ENCODE results near the gene NAIF1. TPM values are rescaled to one million over a fixed set of nuclear protein-coding genes. Genes with fewer than 3 reads are reported as not detected.

Gene NAIF1
- total RNA-seq, 4 donors from 2014 or later, result 3.6 to 7.4 (median 6.9) TPM

DNA sequence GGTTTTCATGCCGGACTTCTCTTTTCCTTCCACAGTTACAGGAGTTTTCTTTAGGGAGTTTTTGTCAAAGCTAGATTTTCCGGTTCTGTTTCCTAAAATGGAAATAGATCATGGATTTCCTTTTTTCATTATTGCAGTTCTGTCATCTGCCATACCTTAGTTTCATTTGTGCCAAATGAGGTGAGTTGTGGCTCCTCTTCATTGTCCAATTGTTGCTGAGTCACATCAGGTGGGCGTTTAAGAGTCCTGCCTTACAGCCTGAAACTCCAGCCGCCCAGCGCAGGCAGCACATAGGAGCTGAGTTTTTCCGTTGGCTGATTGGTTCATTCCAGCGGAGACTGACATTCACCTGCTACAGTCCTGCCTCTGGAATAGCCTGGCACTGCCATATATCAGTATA lies 15.0 kb upstream of the NAIF1 start:
- Histone ChIP-seq H3K4me3 (no peak overlapping the region), H3K4me1 (peaks cover 27 to 41% of the 10 kb centered on the region in 2 donors), H3K36me3 (no peaks in the 10 kb centered on the region), H3K27ac (peak overlapping the region; percentile 64 to 83 (median 66)), H3K27me3 (no peaks in the 10 kb centered on the region), H3K9me3 (no peaks in the 10 kb centered on the region)
- in situ Hi-C loops (cut with MboI; ENCODE audit: low sequenced_read_pairs in 4 of 4), result no loop called here
- DNase-seq, result no peak
- TF ChIP-seq, protein P1, sequence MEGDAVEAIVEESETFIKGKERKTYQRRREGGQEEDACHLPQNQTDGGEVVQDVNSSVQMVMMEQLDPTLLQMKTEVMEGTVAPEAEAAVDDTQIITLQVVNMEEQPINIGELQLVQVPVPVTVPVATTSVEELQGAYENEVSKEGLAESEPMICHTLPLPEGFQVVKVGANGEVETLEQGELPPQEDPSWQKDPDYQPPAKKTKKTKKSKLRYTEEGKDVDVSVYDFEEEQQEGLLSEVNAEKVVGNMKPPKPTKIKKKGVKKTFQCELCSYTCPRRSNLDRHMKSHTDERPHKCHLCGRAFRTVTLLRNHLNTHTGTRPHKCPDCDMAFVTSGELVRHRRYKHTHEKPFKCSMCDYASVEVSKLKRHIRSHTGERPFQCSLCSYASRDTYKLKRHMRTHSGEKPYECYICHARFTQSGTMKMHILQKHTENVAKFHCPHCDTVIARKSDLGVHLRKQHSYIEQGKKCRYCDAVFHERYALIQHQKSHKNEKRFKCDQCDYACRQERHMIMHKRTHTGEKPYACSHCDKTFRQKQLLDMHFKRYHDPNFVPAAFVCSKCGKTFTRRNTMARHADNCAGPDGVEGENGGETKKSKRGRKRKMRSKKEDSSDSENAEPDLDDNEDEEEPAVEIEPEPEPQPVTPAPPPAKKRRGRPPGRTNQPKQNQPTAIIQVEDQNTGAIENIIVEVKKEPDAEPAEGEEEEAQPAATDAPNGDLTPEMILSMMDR (IDR thresholded peaks at IDR 0.05 in 4 of 5, conservative IDR thresholded peaks at IDR 0.05 in 1 of 5), result no peak
- TF ChIP-seq POLR2A (IDR thresholded peaks at IDR 0.05), result no peak
- ATAC-seq, result no peak
- intact Hi-C loops (cut with DNase I; ENCODE audit: low total_unique reads), result loop anchor here (5.0 kb wide), 1 partner anchor 35 kb away; no protein-coding TSS in a partner anchor

DNA sequence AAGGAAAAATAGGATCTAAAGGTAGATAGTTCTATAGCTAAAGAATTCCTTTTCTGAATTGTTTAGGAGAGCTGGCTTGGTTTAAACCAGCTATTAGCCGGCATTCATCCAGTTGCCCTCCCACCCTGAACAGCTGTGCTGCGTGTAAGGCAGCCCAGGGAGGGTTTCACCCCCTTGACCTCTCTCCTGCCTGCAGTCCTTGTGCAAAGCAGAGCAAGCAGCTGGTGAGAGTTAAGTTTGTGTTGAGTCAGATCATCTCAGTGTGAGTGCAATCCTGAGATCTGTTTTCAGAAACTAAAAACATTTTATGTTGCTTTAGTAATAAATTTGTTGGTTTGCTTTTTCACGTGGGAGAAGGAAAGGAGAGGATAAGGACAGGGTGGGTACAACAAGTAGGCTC lies 13.9 kb upstream of the NAIF1 start:
- H3K9me3 ChIP-seq, result no peaks in the 10 kb centered on the region
- H3K36me3 ChIP-seq, result no peaks in the 10 kb centered on the region
- H3K4me1 ChIP-seq, result peaks cover 27 to 41% of the 10 kb centered on the region in 2 donors
- DNase-seq, result peak in 1 of 2 donors; percentile 68
- in situ Hi-C loops (cut with MboI; ENCODE audit: low sequenced_read_pairs in 4 of 4) (no loop called here), intact Hi-C loops (cut with DNase I; ENCODE audit: low total_unique reads) (loop anchor here (5.0 kb wide), 1 partner anchor 36 kb away; no protein-coding TSS in a partner anchor)
- no peak for TF ChIP-seq POLR2A (IDR thresholded peaks at IDR 0.05)
- TF ChIP-seq, protein P1 (IDR thresholded peaks at IDR 0.05 in 4 of 5, conservative IDR thresholded peaks at IDR 0.05 in 1 of 5), result no peak
- peak overlapping the region; percentile 64 to 83 (median 66) for H3K27ac ChIP-seq
- no peaks in the 10 kb centered on the region for H3K27me3 ChIP-seq
- no peak overlapping the region for H3K4me3 ChIP-seq
- ATAC-seq, result peak in 1 of 2 donors; percentile 57

DNA sequence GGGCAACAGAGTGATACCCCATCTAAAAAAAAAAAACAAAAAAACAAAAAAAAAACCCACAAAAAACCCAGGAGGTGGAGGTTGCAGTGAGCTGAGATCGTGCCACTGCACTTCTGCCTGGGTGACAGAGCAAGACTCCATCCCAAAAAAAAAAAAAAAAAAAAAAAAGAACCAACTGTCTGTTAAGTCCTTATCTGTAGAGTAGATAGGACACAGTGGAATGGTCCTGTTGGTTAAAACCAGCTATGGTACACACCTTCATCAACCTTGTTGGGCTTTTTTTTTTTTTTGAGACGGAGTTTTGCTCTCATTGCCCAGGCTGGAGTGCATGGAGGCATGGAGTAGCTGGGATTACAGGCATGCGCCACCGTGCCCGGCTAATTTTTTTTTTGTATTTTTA lies 13.1 kb upstream of the NAIF1 start:
- Histone ChIP-seq H3K27me3 (no peaks in the 10 kb centered on the region), H3K36me3 (no peaks in the 10 kb centered on the region), H3K4me1 (peaks cover 27 to 41% of the 10 kb centered on the region in 2 donors), H3K4me3 (no peak overlapping the region), H3K27ac (peak overlapping the region in 3 of 4 donors; percentile 64 to 83 (median 67)), H3K9me3 (no peaks in the 10 kb centered on the region)
- ATAC-seq (no peak), DNase-seq (no peak)
- in situ Hi-C loops (cut with MboI; ENCODE audit: low sequenced_read_pairs in 4 of 4), result no loop called here
- intact Hi-C loops (cut with DNase I; ENCODE audit: low total_unique reads), result loop anchor here (5.0 kb wide), 1 partner anchor 37 kb away; no protein-coding TSS in a partner anchor
- TF ChIP-seq POLR2A (IDR thresholded peaks at IDR 0.05), result no peak
- TF ChIP-seq, protein P1 (IDR thresholded peaks at IDR 0.05 in 4 of 5, conservative IDR thresholded peaks at IDR 0.05 in 1 of 5), result no peak

DNA sequence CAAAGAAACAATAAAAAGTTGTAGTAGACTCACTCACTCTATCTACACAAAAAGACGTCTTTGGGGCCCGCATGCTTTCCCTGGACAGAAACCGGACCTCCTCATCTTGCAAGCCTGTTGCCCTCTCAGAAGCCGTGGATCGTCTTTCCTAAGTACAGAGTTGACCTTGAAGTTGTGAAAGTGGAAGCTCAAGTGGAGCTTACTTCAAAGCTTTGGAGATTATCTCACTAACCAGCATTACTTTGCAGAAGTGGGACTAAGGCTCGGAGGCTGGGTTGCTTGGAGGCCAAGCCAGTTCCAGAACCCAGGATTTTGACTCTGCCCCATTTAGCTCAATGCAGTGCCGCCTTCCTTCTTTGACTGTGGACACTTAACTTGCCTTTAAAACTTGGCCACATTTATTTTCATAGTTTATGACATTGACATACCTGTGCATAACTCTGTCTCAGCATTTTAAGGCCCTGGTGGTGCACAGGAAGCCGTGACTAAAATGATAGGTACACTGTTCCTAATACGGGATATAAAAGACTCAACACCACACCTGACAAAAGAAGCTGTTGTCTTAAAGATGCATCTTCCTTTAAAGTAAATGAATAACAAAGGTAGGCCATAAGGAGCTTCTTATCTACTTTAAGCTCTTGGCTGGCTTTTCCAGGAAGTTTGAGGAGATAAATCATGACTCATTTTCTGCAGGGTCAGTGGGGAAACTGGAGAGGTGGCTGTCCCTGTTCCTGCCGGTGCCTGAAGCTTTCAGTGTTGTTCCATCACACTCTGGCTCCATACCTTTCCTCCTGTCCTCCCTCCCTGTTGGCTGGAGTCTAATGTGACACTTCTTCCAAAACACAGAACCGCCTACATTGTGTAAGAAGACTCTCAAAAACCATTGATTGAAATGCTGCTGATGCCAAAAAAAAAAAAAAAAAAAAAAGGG lies 11.6 kb upstream of the NAIF1 start:
- H3K4me3 ChIP-seq, result peak overlapping the region in 1 of 4 donors; percentile 6

More for the DNA sequence above, 11.6 kb upstream of the NAIF1 start:
- TF ChIP-seq, protein P1 (IDR thresholded peaks at IDR 0.05 in 4 of 5, conservative IDR thresholded peaks at IDR 0.05 in 1 of 5), result no peak
- TF ChIP-seq POLR2A (IDR thresholded peaks at IDR 0.05), result peak in 1 of 2 donors; percentile 24
- in situ Hi-C loops (cut with MboI; ENCODE audit: low sequenced_read_pairs in 4 of 4) (no loop called here), intact Hi-C loops (cut with DNase I; ENCODE audit: low total_unique reads) (loop anchor here (5.0 kb wide), 1 partner anchor 1266 kb away; no protein-coding TSS in a partner anchor)
- DNase-seq (peak; percentile 65 to 79), ATAC-seq (peak; percentile 95)
- H3K27ac ChIP-seq, result peak overlapping the region; percentile 75 to 84 (median 82)
- no peaks in the 10 kb centered on the region for H3K9me3 ChIP-seq
- no peaks in the 10 kb centered on the region for H3K36me3 ChIP-seq
- peaks cover 29 to 49% of the 10 kb centered on the region in 2 donors for H3K4me1 ChIP-seq
- no peaks in the 10 kb centered on the region for H3K27me3 ChIP-seq
